K562 (cell line): ENCODE data around the gene OR51V1. TPM values are rescaled to one million over a fixed set of nuclear protein-coding genes. Genes with fewer than 3 reads are reported as not detected.

ENCODE experiments used
- CBX2 ChIP-seq: fragments of 200-600 bp; sonication (generic); IDR thresholded peaks from one replicate; pipeline ENCODE4 v1.6.1; 2012; ENCODE audit warnings: mild to moderate bottlenecking, low read length, inconsistent platforms; ENCODE audit not compliant: insufficient read depth, poor library complexity, severe bottlenecking
- CHD1 ChIP-seq: fragments of 200-600 bp; sonication (generic); IDR thresholded peaks from one replicate; pipeline ENCODE4 v1.6.1; 2012; ENCODE audit warnings: mild to moderate bottlenecking, moderate library complexity, low read length, inconsistent platforms
- DDX20 ChIP-seq: fragments of 450-650 bp; IDR thresholded peaks from 2 replicates; pipeline ENCODE4 v1.6.1; 2016; ENCODE audit warnings: missing genetic modification characterization, low read depth, mild to moderate bottlenecking, missing compliant biosample characterization, moderate library complexity
- ELF2 ChIP-seq: fragments of 250-450 bp; sonication (Bioruptor Pico); IDR thresholded peaks from 2 replicates; pipeline ENCODE4 v1.5.0; 2021; ENCODE audit warnings: mild to moderate bottlenecking
- HMG20B ChIP-seq: fragments of 250-450 bp; sonication (Bioruptor Pico); IDR thresholded peaks from 2 replicates; pipeline ENCODE4 v1.5.0; 2021; ENCODE audit warnings: mild to moderate bottlenecking
- KAT7 ChIP-seq: sonication (generic); formaldehyde crosslinking; IDR thresholded peaks from 2 replicates; pipeline ENCODE4 v1.8.0; 2022; ENCODE audit warnings: missing genetic modification reagents, mild to moderate bottlenecking, borderline replicate concordance
- MECOM ChIP-seq: fragments of 250-450 bp; sonication (Bioruptor Pico); IDR thresholded peaks from 2 replicates; pipeline ENCODE4 v1.8.0; 2022; ENCODE audit warnings: inconsistent platforms
- NFATC3 ChIP-seq: fragments of 450-650 bp; IDR thresholded peaks from 2 replicates; pipeline ENCODE4 v1.6.1; 2017; ENCODE audit warnings: mild to moderate bottlenecking
- NFIX ChIP-seq: fragments of 250-450 bp; sonication (Bioruptor Pico); IDR thresholded peaks from 2 replicates; pipeline ENCODE4 v1.4.0; 2020; ENCODE audit warnings: low read depth, mild to moderate bottlenecking, moderate library complexity
- PHTF2 ChIP-seq: fragments of 250-450 bp; sonication (Bioruptor Pico); IDR thresholded peaks from 2 replicates; pipeline ENCODE4 v1.5.0; 2021; ENCODE audit warnings: mild to moderate bottlenecking
- PML ChIP-seq: IDR thresholded peaks from 2 replicates; pipeline ENCODE4 v1.6.1; 2012; ENCODE audit warnings: low read length, inconsistent platforms
- PREB ChIP-seq: sonication (generic); formaldehyde crosslinking; IDR thresholded peaks from 2 replicates; pipeline ENCODE4 v1.8.1; 2023; ENCODE audit warnings: mild to moderate bottlenecking, missing genetic modification reagents
- RBM17 ChIP-seq: fragments of 200-400 bp; formaldehyde crosslinking; IDR thresholded peaks from 2 replicates; pipeline ENCODE4 v1.6.1; 2017; ENCODE audit warnings: low read depth, mild to moderate bottlenecking, low read length, borderline replicate concordance
- RUNX1 ChIP-seq: sonication (generic); IDR thresholded peaks from 2 replicates; pipeline ENCODE4 v1.6.1; 2016; ENCODE audit warnings: antibody characterized with exemption, low read depth
- SOX6 ChIP-seq: fragments of 450-650 bp; IDR thresholded peaks from 2 replicates; pipeline ENCODE4 v1.6.1; 2014; ENCODE audit warnings: mild to moderate bottlenecking
- SRF ChIP-seq, 2 experiments: fragments of 250-450, 450-650 bp in 1 of 2; sonication (Bioruptor Pico) in 1 of 2; sonication (generic) in 1 of 2; formaldehyde crosslinking; IDR thresholded peaks; 2 replicates each; pipeline versions ENCODE4 v1.5.0 to v1.5.1; 2020 to 2022; ENCODE audit warnings: mild to moderate bottlenecking in 1 of 2, missing genetic modification reagents in 1 of 2
- SUPT5H ChIP-seq: fragments of 450-650 bp; IDR thresholded peaks from 2 replicates; pipeline ENCODE4 v1.6.1; 2016
- TBP ChIP-seq: optimal IDR thresholded peaks from 2 replicates; pipeline ENCODE3; 2011; ENCODE audit warnings: low read depth, low read length, improper control_type of control experiment
- ZBTB8A ChIP-seq: fragments of 450-650 bp; IDR thresholded peaks from 2 replicates; pipeline ENCODE4 v1.6.1; 2018; ENCODE audit warnings: mild to moderate bottlenecking, moderate library complexity; ENCODE audit not compliant: partially characterized antibody
- ZNF316 ChIP-seq: fragments of 450-650 bp; IDR thresholded peaks from 2 replicates; pipeline ENCODE4 v1.6.1; 2016
- ZNF436 ChIP-seq: fragments of 250-450, 450-650 bp; sonication (Bioruptor Pico); formaldehyde crosslinking; IDR thresholded peaks from 2 replicates; pipeline ENCODE4 v1.7.0; 2020; ENCODE audit warnings: mild to moderate bottlenecking
- ZNF79 ChIP-seq: fragments of 250-450 bp; sonication (Bioruptor Pico); IDR thresholded peaks from 2 replicates; pipeline ENCODE4 v1.4.0; 2020; ENCODE audit warnings: low read depth, mild to moderate bottlenecking, moderate library complexity
- polyA plus RNA-seq, 8 experiments: library from polyadenylated mRNA; depleted of rRNA in 4 of 8; stranded (reverse) in 5 of 8; unstranded in 3 of 8; fragments of >200 nt; fragmentation: Nextera tagmentation in 2 of 8; fragmentation: Illumina TruSeq in 1 of 8; extraction: Ambion mirVana in 2 of 8; extraction: Trizol in 1 of 8; gene quantifications; 2 replicates each; pipeline versions ENCODE4 v1.2.1 to v1.2.3, GENCODE V29; 2011 to 2014; ENCODE audit warnings: inconsistent platforms in 1 of 8, missing spikeins in 1 of 8
- total RNA-seq, 7 experiments: library from RNA; depleted of rRNA in 6 of 7; stranded (reverse); fragments of >200 nt in 6 of 7; fragmentation: Illumina TruSeq in 2 of 7; extraction: Trizol in 2 of 7; gene quantifications; 2 replicates each; pipeline versions ENCODE4 v1.2.1 to v1.2.3, GENCODE V29; 2011 to 2021; ENCODE audit warnings: low replicate concordance in 1 of 7
- TF ChIP-seq, protein P1 (sequence below): fragments of 250-450 bp; sonication (Bioruptor Pico); IDR thresholded peaks from 2 replicates; pipeline ENCODE4 v1.8.0; 2022; ENCODE audit warnings: inconsistent platforms
- TF ChIP-seq, protein P2 (sequence below): sonication (generic); formaldehyde crosslinking; IDR thresholded peaks from 2 replicates; pipeline ENCODE4 v1.8.0; 2023; ENCODE audit warnings: mild to moderate bottlenecking, missing genetic modification reagents
- TF ChIP-seq, protein P3 (sequence below): sonication (generic); formaldehyde crosslinking; IDR thresholded peaks from 2 replicates; pipeline ENCODE4 v1.9.0; 2022; ENCODE audit warnings: mild to moderate bottlenecking, missing genetic modification reagents

OR51V1 gene
- total and polyA plus RNA-seq, 9 of the 15 experiments (the other 6 are each of a cell fraction or from before 2014, with no cell fraction given) = not detected

DNA sequence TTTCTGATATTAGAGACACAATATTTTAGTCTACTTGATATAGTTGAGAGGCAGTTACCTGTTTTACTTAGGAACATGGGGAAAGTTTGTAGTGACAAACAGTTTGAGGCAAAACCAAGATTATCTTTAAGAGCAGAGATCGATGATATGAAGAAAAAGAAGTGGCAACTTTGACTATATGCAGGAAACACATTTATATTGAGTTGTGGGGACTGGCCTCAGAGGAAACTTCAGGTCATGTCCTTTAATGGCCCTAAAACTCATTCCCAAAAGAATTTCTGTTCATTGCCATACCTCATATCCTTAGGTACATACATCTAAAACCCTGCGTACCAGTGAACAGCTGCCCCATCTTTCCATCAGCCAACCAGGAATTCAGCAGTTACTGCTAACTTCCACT lies 44.7 kb upstream of the OR51V1 start (continued):
- no peak for TF ChIP-seq RBM17
- TF ChIP-seq ZNF316 = no peak
- TF ChIP-seq MECOM (CRISPR knock-in tag) = no peak
- no peak for TF ChIP-seq SUPT5H
- no peak for TF ChIP-seq KAT7 (CRISPR knock-in tag)
- no peak for TF ChIP-seq ZNF436
- TF ChIP-seq SOX6 = no peak
- TF ChIP-seq PML = 0 out of 2 replicates have a peak, but pooled peaks have one; percentile 24
- TF ChIP-seq TBP = no peak
- TF ChIP-seq, protein P1, sequence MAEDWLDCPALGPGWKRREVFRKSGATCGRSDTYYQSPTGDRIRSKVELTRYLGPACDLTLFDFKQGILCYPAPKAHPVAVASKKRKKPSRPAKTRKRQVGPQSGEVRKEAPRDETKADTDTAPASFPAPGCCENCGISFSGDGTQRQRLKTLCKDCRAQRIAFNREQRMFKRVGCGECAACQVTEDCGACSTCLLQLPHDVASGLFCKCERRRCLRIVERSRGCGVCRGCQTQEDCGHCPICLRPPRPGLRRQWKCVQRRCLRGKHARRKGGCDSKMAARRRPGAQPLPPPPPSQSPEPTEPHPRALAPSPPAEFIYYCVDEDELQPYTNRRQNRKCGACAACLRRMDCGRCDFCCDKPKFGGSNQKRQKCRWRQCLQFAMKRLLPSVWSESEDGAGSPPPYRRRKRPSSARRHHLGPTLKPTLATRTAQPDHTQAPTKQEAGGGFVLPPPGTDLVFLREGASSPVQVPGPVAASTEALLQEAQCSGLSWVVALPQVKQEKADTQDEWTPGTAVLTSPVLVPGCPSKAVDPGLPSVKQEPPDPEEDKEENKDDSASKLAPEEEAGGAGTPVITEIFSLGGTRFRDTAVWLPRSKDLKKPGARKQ (CRISPR knock-in tag) = no peak
- 0 out of 2 replicates have a peak, but pooled peaks have one; percentile 37 for TF ChIP-seq NFATC3
- no peak for TF ChIP-seq SRF (CRISPR knock-in tag; IDR thresholded peaks at IDR 0.05)
- peak; percentile 14 for TF ChIP-seq CHD1
- TF ChIP-seq RUNX1 = no peak
- no peak for TF ChIP-seq CBX2
- TF ChIP-seq ZBTB8A = no peak
- no peak for TF ChIP-seq DDX20 (tag)
- TF ChIP-seq NFIX (CRISPR knock-in tag) = no peak
- TF ChIP-seq, protein P2, sequence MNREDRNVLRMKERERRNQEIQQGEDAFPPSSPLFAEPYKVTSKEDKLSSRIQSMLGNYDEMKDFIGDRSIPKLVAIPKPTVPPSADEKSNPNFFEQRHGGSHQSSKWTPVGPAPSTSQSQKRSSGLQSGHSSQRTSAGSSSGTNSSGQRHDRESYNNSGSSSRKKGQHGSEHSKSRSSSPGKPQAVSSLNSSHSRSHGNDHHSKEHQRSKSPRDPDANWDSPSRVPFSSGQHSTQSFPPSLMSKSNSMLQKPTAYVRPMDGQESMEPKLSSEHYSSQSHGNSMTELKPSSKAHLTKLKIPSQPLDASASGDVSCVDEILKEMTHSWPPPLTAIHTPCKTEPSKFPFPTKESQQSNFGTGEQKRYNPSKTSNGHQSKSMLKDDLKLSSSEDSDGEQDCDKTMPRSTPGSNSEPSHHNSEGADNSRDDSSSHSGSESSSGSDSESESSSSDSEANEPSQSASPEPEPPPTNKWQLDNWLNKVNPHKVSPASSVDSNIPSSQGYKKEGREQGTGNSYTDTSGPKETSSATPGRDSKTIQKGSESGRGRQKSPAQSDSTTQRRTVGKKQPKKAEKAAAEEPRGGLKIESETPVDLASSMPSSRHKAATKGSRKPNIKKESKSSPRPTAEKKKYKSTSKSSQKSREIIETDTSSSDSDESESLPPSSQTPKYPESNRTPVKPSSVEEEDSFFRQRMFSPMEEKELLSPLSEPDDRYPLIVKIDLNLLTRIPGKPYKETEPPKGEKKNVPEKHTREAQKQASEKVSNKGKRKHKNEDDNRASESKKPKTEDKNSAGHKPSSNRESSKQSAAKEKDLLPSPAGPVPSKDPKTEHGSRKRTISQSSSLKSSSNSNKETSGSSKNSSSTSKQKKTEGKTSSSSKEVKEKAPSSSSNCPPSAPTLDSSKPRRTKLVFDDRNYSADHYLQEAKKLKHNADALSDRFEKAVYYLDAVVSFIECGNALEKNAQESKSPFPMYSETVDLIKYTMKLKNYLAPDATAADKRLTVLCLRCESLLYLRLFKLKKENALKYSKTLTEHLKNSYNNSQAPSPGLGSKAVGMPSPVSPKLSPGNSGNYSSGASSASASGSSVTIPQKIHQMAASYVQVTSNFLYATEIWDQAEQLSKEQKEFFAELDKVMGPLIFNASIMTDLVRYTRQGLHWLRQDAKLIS (CRISPR knock-in tag) = no peak
- no peak for TF ChIP-seq ZNF79 (CRISPR knock-in tag)
- TF ChIP-seq HMG20B (CRISPR knock-in tag) = no peak
- TF ChIP-seq, protein P3, sequence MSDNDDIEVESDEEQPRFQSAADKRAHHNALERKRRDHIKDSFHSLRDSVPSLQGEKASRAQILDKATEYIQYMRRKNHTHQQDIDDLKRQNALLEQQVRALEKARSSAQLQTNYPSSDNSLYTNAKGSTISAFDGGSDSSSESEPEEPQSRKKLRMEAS (CRISPR knock-in tag) = no peak
- no peak for TF ChIP-seq PHTF2
- no peak for TF ChIP-seq ELF2 (CRISPR knock-in tag)
- TF ChIP-seq PREB (CRISPR knock-in tag) = no peak
